Smooth muscle cell (in vitro differentiated cells): ENCODE data around the gene RAB14. TPM values are rescaled to one million over a fixed set of nuclear protein-coding genes. Genes with fewer than 3 reads are reported as not detected.
A peak's percentile ranks its signal among the peaks of the same experiment; 100 is the strongest.

ENCODE experiments used
- DNase-seq: peaks from one replicate; lab custom pipeline; 2025; ENCODE audit not compliant: unreplicated experiment; lab: John Stamatoyannopoulos, UW
- H2AFZ ChIP-seq: fragments of 200-600 bp; sonication (generic); 2 replicates; pipeline ENCODE4 v1.6.0; 2016; ENCODE audit warnings: antibody characterized with exemption, low read depth, mild to moderate bottlenecking
- H3F3A ChIP-seq: fragments of 200-600 bp; sonication (generic); 2 replicates; pipeline ENCODE4 v1.6.0; 2017; ENCODE audit warnings: antibody characterized with exemption, low read depth
- H3K27ac ChIP-seq: fragments of 200-600 bp; sonication (generic); 2 replicates; pipeline ENCODE4 v1.5.1; 2016; ENCODE audit warnings: low read depth, mild to moderate bottlenecking
- H3K27me3 ChIP-seq: fragments of 200-600 bp; sonication (generic); 2 replicates; pipeline ENCODE4 v1.6.1; 2016; ENCODE audit warnings: low read depth, mild to moderate bottlenecking
- H3K36me3 ChIP-seq: fragments of 200-600 bp; sonication (generic); 2 replicates; pipeline ENCODE4 v1.5.1; 2016; ENCODE audit warnings: low read depth
- H3K4me1 ChIP-seq: fragments of 200-600 bp; sonication (generic); 2 replicates; pipeline ENCODE4 v1.5.1; 2016; ENCODE audit warnings: low read depth
- H3K4me2 ChIP-seq: fragments of 200-600 bp; sonication (generic); 2 replicates; pipeline ENCODE4 v1.6.0; 2016; ENCODE audit warnings: mild to moderate bottlenecking
- H3K4me3 ChIP-seq: fragments of 200-600 bp; sonication (generic); 2 replicates; pipeline ENCODE4 v1.5.1; 2016; ENCODE audit warnings: mild to moderate bottlenecking
- H3K79me2 ChIP-seq: fragments of 200-600 bp; sonication (generic); 2 replicates; pipeline ENCODE4 v1.6.0; 2016; ENCODE audit warnings: low read depth, mild to moderate bottlenecking
- H3K9ac ChIP-seq: fragments of 200-600 bp; sonication (generic); 2 replicates; pipeline ENCODE4 v1.6.0; 2016; ENCODE audit warnings: low read depth
- H3K9me3 ChIP-seq: fragments of 200-600 bp; sonication (generic); replicated peaks from 2 replicates; pipeline ENCODE4 v1.5.1; 2016; ENCODE audit warnings: low read depth
- H4K20me1 ChIP-seq: fragments of 200-600 bp; sonication (generic); 2 replicates; pipeline ENCODE4 v1.6.0; 2016; ENCODE audit warnings: low read depth
- CTCF ChIP-seq: fragments of 200-600 bp; sonication (generic); IDR thresholded peaks from 2 replicates; pipeline ENCODE4 v1.5.1; 2017; ENCODE audit warnings: borderline replicate concordance, mild to moderate bottlenecking, antibody characterized with exemption; ENCODE audit not compliant: insufficient read depth, poor library complexity, severe bottlenecking
- WGBS: methylation state at CpG from one replicate; pipeline ENCODE4 v1.1.7; 2016; ENCODE audit warnings: low lambda C conversion rate; 5-methylcytosine and 5-hydroxymethylcytosine counted together
- polyA plus RNA-seq: library from polyadenylated mRNA; unstranded; fragments of >200 nt; fragmentation: Nextera tagmentation; extraction: Ambion mirVana; gene quantifications from 2 replicates; pipeline ENCODE4 v1.2.1, GENCODE V29; 2016
- total RNA-seq: library from RNA; depleted of rRNA; stranded (reverse); fragments of >200 nt; gene quantifications from 2 replicates; pipeline ENCODE4 v1.2.3, GENCODE V29; 2014

Gene RAB14
- total and polyA plus RNA-seq, 2 experiments from 2014 or later = 49.3 to 51.4 TPM

- Histone ChIP-seq H3F3A (no peaks in the 10 kb centered on the region), H3K9me3 (no peaks in the 10 kb centered on the region), H3K36me3 (no peaks in the 10 kb centered on the region), H4K20me1 (peaks cover 90% of the 10 kb centered on the region), H3K4me2 (peak overlapping the region; percentile 41), H3K27me3 (no peaks in the 10 kb centered on the region), H3K27ac (no peak overlapping the region), H3K79me2 (peaks cover 95% of the 10 kb centered on the region), H2AFZ (no peak overlapping the region), H3K4me1 (peaks cover 50% of the 10 kb centered on the region), H3K4me3 (no peak overlapping the region), H3K9ac (no peak overlapping the region)
- no peak for TF ChIP-seq CTCF
- no peak for DNase-seq
- WGBS = 97% methylated on average over 1 of the region's 1 CpG
Measured at GRCh38 chr9:121197132-121197531, 4.5 kb downstream of the RAB14 start.

DNA sequence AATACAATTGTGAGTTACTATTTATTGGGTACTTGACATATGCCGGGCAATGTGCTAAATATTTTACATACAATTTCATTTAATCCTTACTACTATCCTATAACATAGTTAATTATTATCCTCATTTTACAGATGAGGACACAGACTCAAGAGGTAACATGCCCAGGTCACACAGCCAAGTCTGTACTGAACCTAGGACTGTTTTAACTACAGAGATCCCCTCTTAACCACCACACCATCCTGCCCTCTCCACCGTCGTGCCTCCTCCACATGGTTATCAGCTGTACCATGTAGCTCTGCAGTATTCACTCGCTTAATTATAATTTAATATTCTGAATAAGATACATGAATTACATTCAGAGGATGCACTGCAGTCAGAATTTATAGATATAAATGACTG lies 5.3 kb downstream of the RAB14 start:
- WGBS = 70% methylated on average over 4 of the region's 4 CpGs
- H3K9me3 ChIP-seq = no peaks in the 10 kb centered on the region
- H3K4me3 ChIP-seq = no peak overlapping the region
- no peak overlapping the region for H2AFZ ChIP-seq
- H3K36me3 ChIP-seq = no peaks in the 10 kb centered on the region
- H3K9ac ChIP-seq = no peak overlapping the region
- peaks cover 100% of the 10 kb centered on the region for H3K79me2 ChIP-seq
- no peaks in the 10 kb centered on the region for H3F3A ChIP-seq
- H3K4me1 ChIP-seq = peaks cover 56% of the 10 kb centered on the region
- no peaks in the 10 kb centered on the region for H3K27me3 ChIP-seq
- H3K27ac ChIP-seq = peak overlapping the region; percentile 51
- DNase-seq = no peak
- H3K4me2 ChIP-seq = peak overlapping the region; percentile 41
- TF ChIP-seq CTCF = no peak
- H4K20me1 ChIP-seq = peaks cover 97% of the 10 kb centered on the region

GRCh38 chr9:121194730-121195129 lies 6.9 kb downstream of the RAB14 start:
- no peaks in the 10 kb centered on the region for H3K36me3 ChIP-seq
- DNase-seq = no peak
- no peak overlapping the region for H3K4me3 ChIP-seq
- H3K27me3 ChIP-seq = no peaks in the 10 kb centered on the region
- H3K4me2 ChIP-seq = peak overlapping the region; percentile 51
- no peak overlapping the region for H2AFZ ChIP-seq
- H3K9me3 ChIP-seq = no peaks in the 10 kb centered on the region
- H3K9ac ChIP-seq = no peak overlapping the region
- 73% methylated on average over 1 of the region's 1 CpG for WGBS
- TF ChIP-seq CTCF = no peak
- peak overlapping the region; percentile 51 for H3K27ac ChIP-seq
- peaks cover 2% of the 10 kb centered on the region for H3F3A ChIP-seq
- H3K4me1 ChIP-seq = peaks cover 54% of the 10 kb centered on the region
- H4K20me1 ChIP-seq = peaks cover 100% of the 10 kb centered on the region
- peaks cover 100% of the 10 kb centered on the region for H3K79me2 ChIP-seq

- Histone ChIP-seq H3K36me3 (no peaks in the 10 kb centered on the region), H3K9me3 (no peaks in the 10 kb centered on the region), H4K20me1 (peaks cover 100% of the 10 kb centered on the region), H3K4me1 (peaks cover 40% of the 10 kb centered on the region), H3K4me2 (no peak overlapping the region), H3K9ac (peak overlapping the region; percentile 62), H3K27me3 (no peaks in the 10 kb centered on the region), H3K79me2 (peaks cover 100% of the 10 kb centered on the region), H3K4me3 (no peak overlapping the region), H2AFZ (no peak overlapping the region), H3F3A (peaks cover 3% of the 10 kb centered on the region), H3K27ac (peak overlapping the region; percentile 51)
- no peak for TF ChIP-seq CTCF
- WGBS = 38% methylated on average over 1 of the region's 1 CpG
- no peak for DNase-seq
Measured at GRCh38 chr9:121192959-121193640, 8.6 kb downstream of the RAB14 start.
